Neutrophil (primary cell): ENCODE measurements around the gene RAN.
"Not testable (repeated sequence)": the region's sequence is repeated elsewhere in the genome, so short reads cannot be mapped to it uniquely, and the experiment has no call there.

Source experiments
- H3K27ac ChIP-seq: fragments of 200-600 bp; sonication (generic); 2 replicates; pipeline ENCODE4 v1.5.1; 2016; ENCODE audit warnings: mild to moderate bottlenecking, moderate library complexity
- H3K27me3 ChIP-seq: fragments of 200-600 bp; sonication (generic); 2 replicates; pipeline ENCODE4 v1.6.0; 2016; ENCODE audit warnings: mild to moderate bottlenecking
- H3K36me3 ChIP-seq: fragments of 200-600 bp; sonication (generic); 2 replicates; pipeline ENCODE4 v1.5.1; 2017
- H3K4me1 ChIP-seq, 2 experiments: fragments of 200-600 bp in 1 of 2; sonication (generic) in 1 of 2; 1 replicate in 1 of 2; 2 replicates in 1 of 2; pipeline versions ENCODE4 v1.5.1 to v1.6.1; 2013 to 2016; ENCODE audit warnings: low read depth in 1 of 2, low read length in 1 of 2, mild to moderate bottlenecking in 1 of 2, moderate library complexity in 1 of 2; ENCODE audit not compliant: control insufficient read depth in 1 of 2, insufficient read depth in 1 of 2
- H3K4me3 ChIP-seq, 2 experiments: fragments of 200-600 bp in 1 of 2; sonication (generic) in 1 of 2; 1 replicate in 1 of 2; 2 replicates in 1 of 2; pipeline ENCODE4 v1.5.1; 2013 to 2016; ENCODE audit warnings: low read depth in 1 of 2, low read length in 1 of 2, mild to moderate bottlenecking in 1 of 2, moderate library complexity in 1 of 2
- H3K9me3 ChIP-seq: fragments of 200-600 bp; sonication (generic); 2 replicates; pipeline ENCODE4 v1.5.1; 2016
- TF ChIP-seq, protein P1 (sequence below): fragments of 200-600 bp; sonication (generic); IDR thresholded peaks from 2 replicates; pipeline ENCODE4 v1.5.1; 2016; ENCODE audit warnings: antibody characterized with exemption

The RAN gene

GRCh38 chr12:130881046-130881445 is 9.2 kb downstream of the RAN start:
- Histone ChIP-seq H3K36me3 (peaks cover 8% of the 10 kb centered on the region), H3K9me3 (no peaks in the 10 kb centered on the region), H3K27ac (no peak overlapping the region), H3K27me3 (peaks cover 22% of the 10 kb centered on the region), H3K4me1 (no peaks in the 10 kb centered on the region), H3K4me3 (no peak overlapping the region)
- TF ChIP-seq, protein P1, sequence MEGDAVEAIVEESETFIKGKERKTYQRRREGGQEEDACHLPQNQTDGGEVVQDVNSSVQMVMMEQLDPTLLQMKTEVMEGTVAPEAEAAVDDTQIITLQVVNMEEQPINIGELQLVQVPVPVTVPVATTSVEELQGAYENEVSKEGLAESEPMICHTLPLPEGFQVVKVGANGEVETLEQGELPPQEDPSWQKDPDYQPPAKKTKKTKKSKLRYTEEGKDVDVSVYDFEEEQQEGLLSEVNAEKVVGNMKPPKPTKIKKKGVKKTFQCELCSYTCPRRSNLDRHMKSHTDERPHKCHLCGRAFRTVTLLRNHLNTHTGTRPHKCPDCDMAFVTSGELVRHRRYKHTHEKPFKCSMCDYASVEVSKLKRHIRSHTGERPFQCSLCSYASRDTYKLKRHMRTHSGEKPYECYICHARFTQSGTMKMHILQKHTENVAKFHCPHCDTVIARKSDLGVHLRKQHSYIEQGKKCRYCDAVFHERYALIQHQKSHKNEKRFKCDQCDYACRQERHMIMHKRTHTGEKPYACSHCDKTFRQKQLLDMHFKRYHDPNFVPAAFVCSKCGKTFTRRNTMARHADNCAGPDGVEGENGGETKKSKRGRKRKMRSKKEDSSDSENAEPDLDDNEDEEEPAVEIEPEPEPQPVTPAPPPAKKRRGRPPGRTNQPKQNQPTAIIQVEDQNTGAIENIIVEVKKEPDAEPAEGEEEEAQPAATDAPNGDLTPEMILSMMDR, result no peak

- Histone ChIP-seq H3K27ac (no peak overlapping the region), H3K36me3 (peaks cover 3% of the 10 kb centered on the region), H3K4me3 (no peak overlapping the region), H3K4me1 (no peaks in the 10 kb centered on the region), H3K9me3 (no peaks in the 10 kb centered on the region), H3K27me3 (peaks cover 22% of the 10 kb centered on the region)
- TF ChIP-seq, protein P1, result no peak
These were observed 9.7 kb downstream of the RAN start for GRCh38 chr12:130881548-130881947.

GRCh38 chr12:130887190-130887589 is 15.3 kb downstream of the RAN start:
- not testable (repeated sequence) for H3K27me3 ChIP-seq, H3K27ac ChIP-seq, H3K4me3 ChIP-seq, H3K36me3 ChIP-seq, H3K4me1 ChIP-seq, H3K9me3 ChIP-seq

- TF ChIP-seq, protein P1, result no peak
- Histone ChIP-seq H3K4me1 (no peaks in the 10 kb centered on the region), H3K4me3 (no peak overlapping the region), H3K27me3 (no peaks in the 10 kb centered on the region), H3K36me3 (no peaks in the 10 kb centered on the region), H3K27ac (no peak overlapping the region), H3K9me3 (no peaks in the 10 kb centered on the region)
These were observed 32.2 kb downstream of the RAN start for GRCh38 chr12:130904064-130904463.

- H3K27me3 ChIP-seq, H3K36me3 ChIP-seq, H3K9me3 ChIP-seq, H3K4me3 ChIP-seq, H3K4me1 ChIP-seq, H3K27ac ChIP-seq: not testable (repeated sequence)
These were observed 33.1 kb downstream of the RAN start for GRCh38 chr12:130904936-130905455.

DNA sequence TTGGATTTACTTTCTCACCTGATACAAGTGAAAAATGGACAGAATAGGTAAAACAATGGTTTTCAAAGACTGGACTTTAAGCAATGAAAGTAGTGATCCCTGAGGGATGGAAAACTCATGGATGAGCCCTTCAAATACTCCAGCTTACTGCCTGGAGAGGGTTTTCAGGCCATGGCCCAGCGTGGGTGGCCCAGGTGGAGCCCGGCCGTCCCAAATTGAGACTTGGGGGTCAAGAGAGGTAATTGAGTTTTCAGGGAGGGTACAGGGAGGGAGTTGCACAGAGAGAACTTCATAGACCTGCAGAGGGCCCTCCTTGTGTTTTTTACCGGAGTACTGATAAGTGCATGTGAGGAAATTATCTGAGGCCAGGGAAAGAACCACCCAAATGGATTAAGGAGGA is 37.2 kb downstream of the RAN start:
- TF ChIP-seq, protein P1, result no peak
- Histone ChIP-seq H3K9me3 (no peaks in the 10 kb centered on the region), H3K4me3 (no peak overlapping the region), H3K27me3 (no peaks in the 10 kb centered on the region), H3K27ac (no peak overlapping the region), H3K36me3 (no peaks in the 10 kb centered on the region), H3K4me1 (no peaks in the 10 kb centered on the region)

DNA sequence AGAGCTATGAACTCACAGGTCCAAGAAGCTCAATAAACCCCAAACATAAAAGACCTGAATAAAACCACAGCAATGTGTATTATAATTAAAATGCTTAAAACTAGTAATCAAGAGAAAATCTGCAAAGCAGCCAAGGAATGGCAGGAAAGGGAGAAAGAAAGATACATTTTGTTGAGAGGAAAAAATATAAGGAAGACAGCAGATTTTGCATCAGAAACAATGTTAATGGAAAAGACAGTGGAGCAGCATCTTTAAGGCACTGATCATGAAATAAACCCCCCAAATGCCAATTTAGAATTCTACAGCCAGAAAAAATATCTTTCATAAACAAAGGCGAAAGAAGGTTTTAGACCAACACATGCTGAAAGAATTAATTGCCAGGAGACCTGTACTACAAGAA is 39.3 kb downstream of the RAN start:
- no peak overlapping the region for H3K27ac ChIP-seq
- no peaks in the 10 kb centered on the region for H3K9me3 ChIP-seq
- peaks cover 17% of the 10 kb centered on the region for H3K27me3 ChIP-seq
- no peaks in the 10 kb centered on the region for H3K36me3 ChIP-seq
- no peaks in the 10 kb centered on the region for H3K4me1 ChIP-seq
- H3K4me3 ChIP-seq, result no peak overlapping the region
- TF ChIP-seq, protein P1, result no peak
